ENCODE data around the gene QRICH1. TPM values are rescaled to one million over a fixed set of nuclear protein-coding genes. Genes with fewer than 3 reads are reported as not detected.
A peak's percentile ranks its signal among the peaks of the same experiment; 100 is the strongest.

Gene QRICH1
- total RNA-seq, 1 donor from 2014 or later = 56.0 TPM

GRCh38 chr3:49029563-49029884, 64.3 kb downstream of the QRICH1 start:
- no peak overlapping the region for H3K4me3 ChIP-seq (ENCODE audit: low read depth, low read length)
- H3K27me3 ChIP-seq (ENCODE audit: control insufficient read depth, insufficient read depth, low read length) = no peaks in the 10 kb centered on the region
- TF ChIP-seq, protein P1, sequence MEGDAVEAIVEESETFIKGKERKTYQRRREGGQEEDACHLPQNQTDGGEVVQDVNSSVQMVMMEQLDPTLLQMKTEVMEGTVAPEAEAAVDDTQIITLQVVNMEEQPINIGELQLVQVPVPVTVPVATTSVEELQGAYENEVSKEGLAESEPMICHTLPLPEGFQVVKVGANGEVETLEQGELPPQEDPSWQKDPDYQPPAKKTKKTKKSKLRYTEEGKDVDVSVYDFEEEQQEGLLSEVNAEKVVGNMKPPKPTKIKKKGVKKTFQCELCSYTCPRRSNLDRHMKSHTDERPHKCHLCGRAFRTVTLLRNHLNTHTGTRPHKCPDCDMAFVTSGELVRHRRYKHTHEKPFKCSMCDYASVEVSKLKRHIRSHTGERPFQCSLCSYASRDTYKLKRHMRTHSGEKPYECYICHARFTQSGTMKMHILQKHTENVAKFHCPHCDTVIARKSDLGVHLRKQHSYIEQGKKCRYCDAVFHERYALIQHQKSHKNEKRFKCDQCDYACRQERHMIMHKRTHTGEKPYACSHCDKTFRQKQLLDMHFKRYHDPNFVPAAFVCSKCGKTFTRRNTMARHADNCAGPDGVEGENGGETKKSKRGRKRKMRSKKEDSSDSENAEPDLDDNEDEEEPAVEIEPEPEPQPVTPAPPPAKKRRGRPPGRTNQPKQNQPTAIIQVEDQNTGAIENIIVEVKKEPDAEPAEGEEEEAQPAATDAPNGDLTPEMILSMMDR (IDR thresholded peaks at IDR 0.05; ENCODE audit: insufficient read depth, low read length, poor library complexity, severe bottlenecking) = no peak
- no peak for DNase-seq (ENCODE audit: low read depth)
- peaks cover 3% of the 10 kb centered on the region for H3K36me3 ChIP-seq (ENCODE audit: control insufficient read depth, insufficient read depth, low read length)

- TF ChIP-seq, protein P1 (IDR thresholded peaks at IDR 0.05; ENCODE audit: insufficient read depth, low read length, poor library complexity, severe bottlenecking) = no peak
- Histone ChIP-seq H3K36me3 (ENCODE audit: control insufficient read depth, insufficient read depth, low read length) (peaks cover 4% of the 10 kb centered on the region), H3K27me3 (ENCODE audit: control insufficient read depth, insufficient read depth, low read length) (no peaks in the 10 kb centered on the region), H3K4me3 (ENCODE audit: low read depth, low read length) (peak within 1 kb of the TSS; percentile 70)
- peak; percentile 56 for DNase-seq (ENCODE audit: low read depth)
Measured at GRCh38 chr3:49028673-49029562, 65.0 kb downstream of the QRICH1 start, which contains the start of gene IMPDH2. Gene IMPDH2, minus strand, starts transcription at chr3:49029398. Its CDS starts 48 bp downstream, at chr3:49029350.

DNA sequence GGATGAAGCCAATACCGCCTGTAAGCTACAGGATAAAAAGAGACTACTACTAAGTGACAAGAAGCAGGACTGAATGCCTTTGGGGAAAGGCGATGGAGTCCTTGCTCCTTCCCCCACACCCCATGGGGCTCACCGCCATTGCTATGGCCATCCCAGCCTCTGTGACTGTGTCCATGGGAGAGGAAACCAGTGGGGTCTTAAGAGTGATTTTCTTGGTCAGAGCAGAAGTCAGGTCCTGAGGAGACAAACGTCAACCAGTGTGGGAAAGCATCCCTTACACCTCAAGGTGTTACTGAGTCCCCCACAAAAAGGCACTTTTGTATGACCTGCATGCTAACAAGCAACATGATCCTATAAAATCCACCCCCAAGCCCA, 65.6 kb downstream of the QRICH1 start:
- H3K27me3 ChIP-seq (ENCODE audit: control insufficient read depth, insufficient read depth, low read length) = no peaks in the 10 kb centered on the region
- H3K4me3 ChIP-seq (ENCODE audit: low read depth, low read length) = peak overlapping the region; percentile 70
- TF ChIP-seq, protein P1 (IDR thresholded peaks at IDR 0.05; ENCODE audit: insufficient read depth, low read length, poor library complexity, severe bottlenecking) = no peak
- H3K36me3 ChIP-seq (ENCODE audit: control insufficient read depth, insufficient read depth, low read length) = peaks cover 4% of the 10 kb centered on the region
- no peak for DNase-seq (ENCODE audit: low read depth)

DNA sequence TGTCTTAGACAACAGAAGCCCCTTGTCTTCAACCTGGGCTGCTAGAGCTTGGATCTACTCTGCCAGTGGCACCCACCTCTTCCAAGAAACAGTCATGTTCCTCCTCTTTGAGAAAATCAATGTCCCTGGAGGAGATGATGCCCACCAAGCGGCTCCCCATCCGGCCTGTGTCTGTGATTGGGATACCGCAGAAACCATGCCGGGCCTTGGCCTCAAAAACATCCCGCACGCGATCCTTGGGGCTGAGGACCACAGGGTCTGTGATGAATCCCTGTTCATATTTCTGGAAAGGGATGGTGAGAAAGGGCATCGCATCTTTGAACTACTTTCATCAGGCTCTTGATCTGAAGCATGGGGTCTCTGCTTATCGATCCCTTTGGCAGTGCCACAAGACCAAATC, 66.2 kb downstream of the QRICH1 start:
- peaks cover 4% of the 10 kb centered on the region for H3K36me3 ChIP-seq (ENCODE audit: control insufficient read depth, insufficient read depth, low read length)

GRCh38 chr3:49026536-49026935, 67.3 kb downstream of the QRICH1 start:
- no peak overlapping the region for H3K4me3 ChIP-seq (ENCODE audit: low read depth, low read length)
- H3K36me3 ChIP-seq (ENCODE audit: control insufficient read depth, insufficient read depth, low read length) = peaks cover 4% of the 10 kb centered on the region
- TF ChIP-seq, protein P1 (IDR thresholded peaks at IDR 0.05; ENCODE audit: insufficient read depth, low read length, poor library complexity, severe bottlenecking) = no peak
- no peaks in the 10 kb centered on the region for H3K27me3 ChIP-seq (ENCODE audit: control insufficient read depth, insufficient read depth, low read length)
- no peak for DNase-seq (ENCODE audit: low read depth)

More for the DNA sequence above, 66.2 kb downstream of the QRICH1 start:
- no peak overlapping the region for H3K4me3 ChIP-seq (ENCODE audit: low read depth, low read length)
- TF ChIP-seq, protein P1 (IDR thresholded peaks at IDR 0.05; ENCODE audit: insufficient read depth, low read length, poor library complexity, severe bottlenecking) = no peak
- no peak for DNase-seq (ENCODE audit: low read depth)
- no peaks in the 10 kb centered on the region for H3K27me3 ChIP-seq (ENCODE audit: control insufficient read depth, insufficient read depth, low read length)
